Immature natural killer cell (primary cell): Measurements from ENCODE around the gene KLHL3. TPM values are rescaled to one million over a fixed set of nuclear protein-coding genes. Genes with fewer than 3 reads are reported as not detected.

Source experiments
- DNase-seq, 3 donors: peaks; one replicate each; pipeline ENCODE4 v3.0.0; 2022; ENCODE audit warnings: mixed read lengths in 1 of 3
- H3K27ac Mint-ChIP-seq, 6 donors: one replicate each; pipeline ENCODE4 v1.8.0; 2020; ENCODE audit warnings: mixed read lengths in 6 of 6, mild to moderate bottlenecking in 5 of 6, inconsistent platforms in 4 of 6, moderate library complexity in 3 of 6
- H3K27me3 Mint-ChIP-seq, 3 donors: one replicate each; pipeline ENCODE4 v1.8.0; 2020 to 2021; ENCODE audit warnings: low read depth in 3 of 3, mild to moderate bottlenecking in 3 of 3, mixed read lengths in 3 of 3, moderate library complexity in 3 of 3, inconsistent platforms in 1 of 3
- H3K36me3 Mint-ChIP-seq, 3 donors: one replicate each; pipeline ENCODE4 v1.8.0; 2020; ENCODE audit warnings: mixed read lengths in 3 of 3, inconsistent platforms in 2 of 3, mild to moderate bottlenecking in 2 of 3
- H3K4me1 Mint-ChIP-seq, 2 donors: one replicate each; pipeline ENCODE4 v1.8.0; 2020; ENCODE audit warnings: inconsistent platforms in 2 of 2, mild to moderate bottlenecking in 2 of 2, mixed read lengths in 2 of 2, moderate library complexity in 1 of 2
- H3K4me3 Mint-ChIP-seq, 5 donors: one replicate each; pipeline ENCODE4 v1.8.0; 2020; ENCODE audit warnings: mild to moderate bottlenecking in 5 of 5, mixed read lengths in 5 of 5, inconsistent platforms in 3 of 5, moderate library complexity in 3 of 5
- H3K9me3 Mint-ChIP-seq, 6 donors: one replicate each; pipeline ENCODE4 v1.8.0; 2020; ENCODE audit warnings: mild to moderate bottlenecking in 6 of 6, mixed read lengths in 6 of 6, inconsistent platforms in 4 of 6, moderate library complexity in 3 of 6
- polyA plus RNA-seq, 3 donors: library from polyadenylated mRNA; unstranded; fragments of 300-500 nt; fragmentation: Illumina TruSeq; gene quantifications; one replicate each; pipeline ENCODE4 v1.2.3, GENCODE V29; 2021

Gene KLHL3
- polyA plus RNA-seq, 3 donors from 2014 or later, result 1.2 to 3.4 TPM; not detected in 1

DNA sequence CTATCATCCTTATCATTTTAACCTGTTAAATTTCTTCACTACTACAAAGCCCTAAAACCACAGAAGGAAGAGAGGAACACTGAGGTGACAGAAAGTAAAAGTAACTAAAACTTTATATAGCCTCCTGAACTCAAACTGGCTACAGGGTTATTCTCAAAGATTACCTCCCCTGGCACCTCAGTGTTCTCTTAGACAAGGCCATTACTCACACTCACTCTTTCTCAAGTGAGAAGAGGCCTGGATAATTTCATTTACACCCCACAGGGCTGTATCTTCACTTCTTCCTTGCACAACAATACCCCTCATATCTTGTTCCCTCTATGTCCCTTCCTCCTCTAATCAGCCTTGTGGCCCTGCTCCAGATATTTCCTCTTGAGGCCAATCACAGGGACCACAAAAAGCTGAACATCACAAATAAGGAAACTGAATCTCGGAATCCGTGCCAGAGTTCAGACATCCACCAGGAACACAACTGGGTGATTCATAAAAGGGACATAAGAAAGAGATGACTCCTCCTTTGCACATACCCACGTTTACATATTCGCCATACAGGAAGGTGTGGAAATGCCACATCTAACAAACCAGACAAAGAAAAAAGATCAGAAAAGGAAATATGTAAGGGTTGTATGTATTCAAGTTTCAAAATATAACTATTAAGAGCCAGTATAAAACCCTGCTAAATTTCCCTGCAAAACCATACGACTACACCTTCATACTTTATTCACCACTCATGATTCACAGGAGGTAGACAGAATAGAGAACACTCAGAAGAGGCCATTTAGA is 1.7 kb upstream of the KLHL3 start:
- Mint-ChIP-seq H3K9me3 (no peaks in the 10 kb centered on the region), H3K4me3 (peak overlapping the region in 4 of 5 donors; percentile 12 to 46 (median 42)), H3K27me3 (peaks cover 0 to 2% (median 0%) of the 10 kb centered on the region in 3 donors), H3K36me3 (no peaks in the 10 kb centered on the region), H3K27ac (peak overlapping the region in 3 of 6 donors; percentile 61 to 85 (median 67)), H3K4me1 (peaks cover 6 to 7% of the 10 kb centered on the region in 2 donors)
- DNase-seq, result peak in 1 of 3 donors; percentile 8

DNA sequence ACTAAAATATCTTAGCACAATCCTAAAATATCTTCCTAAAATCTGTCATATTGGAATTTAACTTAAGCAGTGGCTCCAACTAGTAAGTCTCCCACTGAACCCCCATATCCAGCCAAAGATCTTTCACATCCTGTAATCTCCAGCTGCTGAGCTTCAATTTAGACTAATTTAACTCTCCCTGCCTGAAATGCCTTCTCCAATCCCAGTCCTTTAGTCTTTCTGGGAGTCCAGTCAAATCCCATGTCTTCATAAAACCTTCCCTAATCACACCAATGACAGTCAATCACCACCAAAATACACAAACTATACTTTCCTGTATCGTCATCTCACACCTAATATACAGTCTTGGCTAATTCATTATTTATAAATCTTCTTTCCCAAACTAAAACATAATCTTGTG is 607 bp upstream of the KLHL3 start:
- H3K36me3 Mint-ChIP-seq, result peaks cover 0 to 3% (median 3%) of the 10 kb centered on the region in 3 donors
- no peak overlapping the region for H3K4me3 Mint-ChIP-seq
- DNase-seq, result no peak
- peaks cover 0 to 2% (median 0%) of the 10 kb centered on the region in 3 donors for H3K27me3 Mint-ChIP-seq
- H3K9me3 Mint-ChIP-seq, result no peaks in the 10 kb centered on the region
- H3K27ac Mint-ChIP-seq, result no peak overlapping the region
- H3K4me1 Mint-ChIP-seq, result peaks cover 6 to 7% of the 10 kb centered on the region in 2 donors

DNA sequence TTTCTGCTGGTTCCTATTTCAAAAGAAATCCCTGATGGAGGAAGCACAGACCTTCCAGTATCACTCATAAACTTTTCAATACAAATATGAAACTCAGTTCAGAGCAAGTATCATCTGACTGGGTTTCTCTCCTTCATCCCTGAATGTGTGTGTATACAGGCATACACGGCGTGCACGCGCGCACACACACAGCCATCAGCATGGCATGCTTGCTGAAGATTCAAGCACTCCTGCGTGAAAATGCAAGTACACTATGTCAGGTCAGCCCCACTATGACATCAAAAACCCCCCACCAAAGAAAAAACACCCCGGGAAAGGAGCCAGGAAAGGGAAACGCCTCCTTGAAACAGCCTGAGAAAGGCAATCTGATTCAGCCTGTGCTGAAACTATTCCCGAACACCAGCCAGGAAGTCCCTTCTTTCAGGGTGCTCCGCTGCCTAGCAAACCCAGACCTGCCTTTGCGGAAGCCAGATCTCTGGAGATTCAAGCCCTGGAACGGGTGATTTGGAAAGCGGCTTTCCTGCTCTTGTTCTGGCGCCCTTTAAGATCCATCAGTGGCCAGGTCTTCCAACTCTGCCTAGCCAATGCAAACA is 831 bp downstream of the KLHL3 start:
- peak in 2 of 3 donors; percentile 8 to 23 for DNase-seq

DNA sequence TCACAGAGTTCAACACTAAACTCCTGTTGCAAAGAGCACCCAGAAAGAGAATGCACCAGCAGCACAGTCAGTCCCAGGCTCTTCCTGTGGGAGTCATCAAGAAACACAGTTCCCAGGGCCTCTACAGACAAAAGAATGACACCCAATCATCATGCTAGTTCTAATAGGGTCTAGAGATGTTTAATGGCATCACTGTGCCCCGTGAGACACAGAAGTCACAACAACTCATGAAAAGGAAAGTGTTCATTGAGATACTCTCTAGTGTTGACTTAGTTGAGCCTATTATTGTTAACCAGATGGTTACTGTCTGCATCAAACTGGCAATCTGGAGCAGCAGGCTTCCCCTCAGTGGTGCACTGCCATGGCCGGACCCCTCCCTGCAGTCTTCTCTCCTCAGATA is 1.6 kb downstream of the KLHL3 start:
- Mint-ChIP-seq H3K27me3 (no peaks in the 10 kb centered on the region), H3K9me3 (no peaks in the 10 kb centered on the region), H3K4me3 (no peak overlapping the region), H3K4me1 (peaks cover 4 to 6% of the 10 kb centered on the region in 2 donors), H3K36me3 (peaks cover 0 to 6% (median 5%) of the 10 kb centered on the region in 3 donors), H3K27ac (peak overlapping the region in 2 of 6 donors; percentile 25 to 76)
- no peak for DNase-seq

More for the DNA sequence above, 831 bp downstream of the KLHL3 start:
- no peaks in the 10 kb centered on the region for H3K27me3 Mint-ChIP-seq
- peaks cover 6 to 7% of the 10 kb centered on the region in 2 donors for H3K4me1 Mint-ChIP-seq
- no peak overlapping the region for H3K4me3 Mint-ChIP-seq
- H3K36me3 Mint-ChIP-seq, result peaks cover 0 to 6% (median 5%) of the 10 kb centered on the region in 3 donors
- H3K9me3 Mint-ChIP-seq, result no peaks in the 10 kb centered on the region
- H3K27ac Mint-ChIP-seq, result no peak overlapping the region

DNA sequence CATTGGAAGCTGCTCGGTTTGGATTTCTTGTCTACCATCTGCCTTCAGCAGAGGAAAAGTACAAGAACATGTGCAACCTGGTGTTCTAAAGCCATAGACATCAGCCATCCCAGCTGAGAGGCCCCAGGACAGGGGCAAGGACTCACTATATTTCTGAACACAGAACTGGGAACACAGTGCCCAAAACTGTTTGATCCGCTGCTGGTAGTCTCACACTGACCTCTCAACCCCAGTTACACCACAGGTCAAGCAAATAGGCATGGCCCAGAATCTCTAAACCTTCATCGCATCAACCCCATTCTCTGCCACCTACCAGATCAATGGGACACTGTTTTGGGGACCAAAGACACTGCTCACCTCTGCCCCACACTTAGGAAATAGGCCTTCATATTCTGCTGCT is 2.0 kb downstream of the KLHL3 start:
- Mint-ChIP-seq H3K27me3 (no peaks in the 10 kb centered on the region), H3K4me3 (no peak overlapping the region), H3K36me3 (peaks cover 0 to 6% (median 5%) of the 10 kb centered on the region in 3 donors), H3K9me3 (no peaks in the 10 kb centered on the region), H3K4me1 (peaks cover 3 to 4% of the 10 kb centered on the region in 2 donors), H3K27ac (peak overlapping the region in 2 of 6 donors; percentile 25 to 34)
- no peak for DNase-seq

DNA sequence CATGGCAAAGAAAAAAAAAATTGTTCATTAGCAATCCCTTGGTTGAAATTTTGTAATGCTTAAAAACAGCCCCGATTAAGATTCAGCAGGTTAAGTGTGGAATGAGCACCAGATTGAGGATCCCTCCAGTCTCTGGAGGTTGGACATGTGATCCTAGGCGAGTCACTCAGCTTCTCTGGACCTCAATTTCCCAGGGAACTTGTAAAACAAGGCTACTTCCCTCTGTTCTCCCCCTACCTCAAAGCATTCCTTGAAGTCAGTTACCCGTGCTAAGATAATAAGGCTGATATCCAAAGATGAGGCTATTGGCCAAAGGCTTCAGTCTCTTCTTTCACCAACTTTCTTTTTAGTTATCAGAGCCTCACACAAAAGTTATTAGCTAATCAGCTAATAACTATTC is 2.9 kb downstream of the KLHL3 start:
- no peaks in the 10 kb centered on the region for H3K9me3 Mint-ChIP-seq
- no peaks in the 10 kb centered on the region for H3K27me3 Mint-ChIP-seq
- H3K27ac Mint-ChIP-seq, result no peak overlapping the region
- H3K4me3 Mint-ChIP-seq, result no peak overlapping the region
- peaks cover 0 to 6% (median 5%) of the 10 kb centered on the region in 3 donors for H3K36me3 Mint-ChIP-seq
- DNase-seq, result no peak
- peaks cover 0 to 4% of the 10 kb centered on the region in 2 donors for H3K4me1 Mint-ChIP-seq

DNA sequence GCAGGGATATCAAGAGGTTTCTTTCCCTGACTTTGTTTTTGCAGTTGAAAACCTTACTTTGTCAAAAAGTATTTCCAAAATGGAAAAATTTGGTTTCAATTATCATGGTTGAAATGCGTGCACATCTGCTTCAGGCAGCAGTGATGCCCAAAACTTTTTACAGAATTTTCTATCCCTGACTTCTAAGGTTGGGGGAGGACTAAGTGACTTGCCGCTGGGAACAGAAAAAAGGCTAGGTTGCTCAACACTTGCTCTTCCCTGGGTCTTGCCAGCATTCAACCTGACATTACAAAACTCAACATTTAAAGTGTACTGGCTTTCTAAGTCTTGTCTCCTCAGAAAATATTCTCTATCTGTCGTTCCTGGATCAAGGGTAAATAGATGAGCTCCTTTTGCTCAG is 4.7 kb downstream of the KLHL3 start:
- Mint-ChIP-seq H3K9me3 (no peaks in the 10 kb centered on the region), H3K27me3 (no peaks in the 10 kb centered on the region), H3K4me3 (no peak overlapping the region), H3K27ac (no peak overlapping the region), H3K36me3 (peaks cover 0 to 6% (median 5%) of the 10 kb centered on the region in 3 donors), H3K4me1 (peaks cover 0 to 4% of the 10 kb centered on the region in 2 donors)
- DNase-seq, result no peak

DNA sequence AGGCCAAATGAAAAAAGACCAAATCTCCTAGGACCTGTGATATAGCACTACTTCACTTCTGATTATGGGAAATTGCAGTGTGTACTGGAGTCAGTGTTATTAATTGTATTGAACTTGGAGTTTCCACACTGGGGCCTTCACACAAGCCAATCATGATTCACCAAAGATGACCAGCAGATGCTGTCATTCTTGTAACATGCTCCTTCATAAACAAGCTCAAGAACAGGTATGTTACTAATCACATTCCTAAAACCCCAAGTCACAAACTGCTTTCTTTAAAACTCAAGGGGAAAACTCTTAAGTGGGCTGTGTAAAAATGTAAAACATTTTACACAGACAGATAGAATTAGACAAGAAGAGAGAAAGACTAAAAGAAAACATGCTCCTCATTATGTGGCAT is 5.6 kb downstream of the KLHL3 start:
- Mint-ChIP-seq H3K4me3 (no peak overlapping the region), H3K36me3 (peaks cover 0 to 6% (median 5%) of the 10 kb centered on the region in 3 donors), H3K9me3 (no peaks in the 10 kb centered on the region), H3K4me1 (peaks cover 0 to 4% of the 10 kb centered on the region in 2 donors), H3K27ac (no peak overlapping the region), H3K27me3 (no peaks in the 10 kb centered on the region)
- DNase-seq, result no peak

DNA sequence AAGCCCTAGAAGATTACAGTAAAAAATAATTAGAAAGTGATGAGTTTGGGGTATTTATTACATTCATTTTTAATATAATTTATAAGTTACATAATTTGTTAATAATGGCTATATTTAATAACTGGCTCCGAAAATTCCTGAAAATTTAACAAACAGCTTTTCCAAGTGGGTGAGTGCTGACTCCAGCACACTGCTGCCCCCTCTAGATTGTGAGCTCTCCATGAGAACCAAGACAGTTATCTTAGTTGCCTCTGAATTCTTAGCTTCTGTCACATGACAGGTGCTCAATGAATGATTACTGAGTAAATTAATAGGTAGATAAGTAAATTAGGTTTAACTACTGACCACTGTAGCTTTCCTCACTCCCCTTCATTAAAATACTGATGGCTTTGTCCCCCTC is 7.8 kb downstream of the KLHL3 start:
- Mint-ChIP-seq H3K36me3 (peaks cover 0 to 6% (median 5%) of the 10 kb centered on the region in 3 donors), H3K9me3 (no peaks in the 10 kb centered on the region), H3K27ac (no peak overlapping the region), H3K27me3 (no peaks in the 10 kb centered on the region), H3K4me1 (no peaks in the 10 kb centered on the region), H3K4me3 (no peak overlapping the region)
- DNase-seq, result no peak

DNA sequence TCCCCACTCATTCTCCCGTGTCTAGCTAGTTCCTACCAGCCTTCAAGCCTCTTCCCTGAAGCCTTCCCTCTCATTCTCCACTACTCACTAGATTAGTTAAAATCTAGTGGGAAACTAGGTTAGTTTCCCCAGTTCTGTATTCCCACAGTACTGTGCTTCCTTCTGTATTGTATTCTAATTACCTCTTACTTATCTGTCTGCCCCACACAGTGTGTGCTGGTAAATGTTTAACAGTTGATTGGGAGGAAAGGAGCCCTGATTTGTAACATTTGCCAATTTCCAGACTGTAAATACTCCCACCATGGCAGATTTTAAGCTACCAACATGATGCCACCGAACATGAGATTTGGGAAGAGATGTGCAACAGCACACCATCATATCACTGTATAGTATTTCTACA is 8.3 kb downstream of the KLHL3 start:
- H3K9me3 Mint-ChIP-seq, result no peaks in the 10 kb centered on the region
- peaks cover 0 to 6% (median 5%) of the 10 kb centered on the region in 3 donors for H3K36me3 Mint-ChIP-seq
- no peaks in the 10 kb centered on the region for H3K27me3 Mint-ChIP-seq
- H3K27ac Mint-ChIP-seq, result no peak overlapping the region
- DNase-seq, result no peak
- no peak overlapping the region for H3K4me3 Mint-ChIP-seq
- no peaks in the 10 kb centered on the region for H3K4me1 Mint-ChIP-seq

DNA sequence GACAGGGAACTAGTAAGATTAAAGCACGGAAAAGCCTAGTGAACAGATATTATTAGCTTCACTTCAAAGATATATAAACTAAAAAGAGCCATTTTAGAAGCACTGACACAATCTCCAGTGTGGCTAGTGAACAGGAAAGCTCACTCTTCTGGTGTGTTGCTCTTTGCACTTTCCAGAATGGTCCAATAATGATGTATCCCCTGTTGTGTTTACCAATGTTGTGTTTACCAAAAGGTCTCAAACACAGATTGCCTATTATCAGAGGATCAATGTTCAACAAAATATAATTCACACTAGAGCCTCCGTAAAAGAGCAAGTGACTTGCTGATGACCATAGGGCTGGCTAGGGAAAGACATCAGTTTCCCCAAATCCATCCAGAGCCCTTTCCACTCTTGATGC is 11.6 kb downstream of the KLHL3 start:
- Mint-ChIP-seq H3K36me3 (peaks cover 0 to 2% (median 2%) of the 10 kb centered on the region in 3 donors), H3K9me3 (no peaks in the 10 kb centered on the region), H3K27me3 (no peaks in the 10 kb centered on the region), H3K4me3 (no peak overlapping the region), H3K27ac (no peak overlapping the region), H3K4me1 (no peaks in the 10 kb centered on the region)
- no peak for DNase-seq

DNA sequence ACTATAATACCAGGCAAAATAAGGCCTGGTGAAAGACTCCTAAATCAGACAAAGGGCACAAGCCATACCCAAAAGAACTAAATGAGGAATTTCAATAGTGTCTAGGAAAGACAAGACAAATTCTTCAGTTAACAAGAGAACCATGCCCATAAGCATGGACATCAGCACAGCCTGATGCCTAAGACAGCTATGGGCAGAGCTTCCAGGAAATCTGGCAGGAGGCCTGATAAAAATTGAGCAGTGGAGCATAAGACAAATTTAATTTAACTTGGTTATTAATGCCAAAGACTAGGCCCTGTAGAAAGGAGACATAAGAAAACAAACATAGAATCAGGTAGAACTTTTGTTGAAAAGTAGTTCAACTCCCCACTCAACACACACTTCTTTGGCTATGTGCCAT is 17.3 kb downstream of the KLHL3 start:
- peaks cover 5 to 18% (median 16%) of the 10 kb centered on the region in 3 donors for H3K36me3 Mint-ChIP-seq
- DNase-seq, result no peak
- peaks cover 0 to 3% (median 0%) of the 10 kb centered on the region in 6 donors for H3K9me3 Mint-ChIP-seq
- no peak overlapping the region for H3K4me3 Mint-ChIP-seq
- H3K4me1 Mint-ChIP-seq, result no peaks in the 10 kb centered on the region
- no peaks in the 10 kb centered on the region for H3K27me3 Mint-ChIP-seq
- H3K27ac Mint-ChIP-seq, result peak overlapping the region in 1 of 6 donors; percentile 50

DNA sequence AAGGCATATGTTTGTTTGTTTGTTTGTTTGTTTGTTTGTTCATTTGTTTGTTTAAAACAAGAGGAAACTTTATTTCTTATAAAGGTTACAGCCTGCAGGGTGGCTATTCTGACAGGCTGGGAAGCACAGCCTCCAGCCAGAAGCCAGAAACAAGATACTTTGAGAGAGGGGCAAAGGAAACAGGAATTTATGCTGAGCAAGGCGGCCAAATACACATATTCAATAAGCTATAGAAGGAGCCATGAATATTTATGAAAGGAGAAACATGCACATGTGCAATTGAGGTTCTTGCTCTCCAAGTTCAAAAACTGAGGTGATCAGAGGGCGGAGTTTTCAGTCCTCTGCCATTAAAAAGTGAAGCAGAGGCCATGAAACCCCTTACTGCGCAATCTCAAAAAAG is 19.6 kb downstream of the KLHL3 start:
- Mint-ChIP-seq H3K9me3 (peaks cover 0 to 7% (median 1%) of the 10 kb centered on the region in 6 donors), H3K36me3 (peaks cover 13 to 26% (median 24%) of the 10 kb centered on the region in 3 donors), H3K27me3 (peaks cover 0 to 2% (median 0%) of the 10 kb centered on the region in 3 donors), H3K4me1 (no peaks in the 10 kb centered on the region), H3K4me3 (no peak overlapping the region), H3K27ac (no peak overlapping the region)
- no peak for DNase-seq

DNA sequence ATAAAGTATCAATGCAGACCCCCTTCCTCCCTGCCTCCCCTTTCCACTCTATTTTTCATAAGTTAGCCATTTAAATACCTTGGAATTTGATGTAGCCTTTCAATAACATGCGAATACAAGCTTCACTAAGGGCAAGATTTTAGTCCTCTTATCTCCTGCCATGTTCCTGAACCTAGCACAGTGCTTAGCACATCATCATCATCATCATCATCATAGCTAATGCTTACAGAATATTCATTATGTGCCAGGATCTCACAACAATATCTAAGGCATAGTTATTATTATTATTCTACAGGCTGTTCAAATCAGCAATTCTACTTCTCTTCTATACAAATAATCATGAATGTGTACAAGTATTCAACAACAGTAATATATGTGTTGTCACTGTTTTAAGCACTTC is 20.4 kb downstream of the KLHL3 start:
- Mint-ChIP-seq H3K36me3 (peaks cover 21 to 26% (median 24%) of the 10 kb centered on the region in 3 donors), H3K4me1 (no peaks in the 10 kb centered on the region), H3K27ac (peak overlapping the region in 1 of 6 donors; percentile 8), H3K9me3 (peaks cover 0 to 7% (median 1%) of the 10 kb centered on the region in 6 donors), H3K4me3 (no peak overlapping the region), H3K27me3 (peaks cover 0 to 4% (median 0%) of the 10 kb centered on the region in 3 donors)
- no peak for DNase-seq
